ENCODE data around the gene OR1A1. TPM values are rescaled to one million over a fixed set of nuclear protein-coding genes. Genes with fewer than 3 reads are reported as not detected.

The OR1A1 gene
- polyA plus RNA-seq (2012; rRNA removed) = not detected in 2 replicates
- not detected in 2 replicates for polyA plus RNA-seq (2012; cell fraction: cytosol; rRNA removed)
- polyA plus RNA-seq (2012; cell fraction: nucleus; rRNA removed) = not detected in 2 replicates

DNA sequence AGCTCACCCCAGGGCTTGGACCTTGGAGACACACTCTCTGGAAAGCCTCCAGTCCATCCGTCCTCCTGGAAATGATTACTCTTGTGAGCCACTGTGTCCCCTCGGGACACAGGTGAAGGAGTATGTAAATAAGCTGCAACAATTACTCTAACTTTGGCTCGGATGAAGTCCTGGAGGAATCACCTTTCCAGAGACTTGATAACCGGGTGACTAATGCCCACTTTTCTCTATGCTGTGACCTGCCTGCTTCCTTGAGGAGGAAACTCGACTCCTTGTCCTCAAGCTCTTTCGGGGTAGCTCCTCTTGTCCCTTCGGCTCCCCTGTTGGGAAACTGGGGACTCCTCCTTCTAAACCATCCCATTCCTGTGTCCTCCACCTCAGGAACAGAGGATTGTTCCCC is at the start of gene OR1A1:
TSS of gene OR1A1 (plus strand) at position 301 of the 400 bp plus-strand sequence. CDS start 7,954 bp downstream, outside the sequence.
- no peaks in the 10 kb centered on the region for H3K9me2 ChIP-seq
- DNase-seq = no peak
- no peaks in the 10 kb centered on the region for H3K4me1 ChIP-seq (ENCODE audit: control insufficient read depth in 1 of 2, insufficient read depth in 2 of 2, low read depth in 1 of 2, low read length in 1 of 2)
- CTCF ChIA-PET = no interaction called here
- H3K27me3 ChIP-seq (ENCODE audit: insufficient read depth) = no peaks in the 10 kb centered on the region
- H3K9me3 ChIP-seq = no peaks in the 10 kb centered on the region; the same call in 1 of the 2 replicates
- H4K20me1 ChIP-seq (ENCODE audit: insufficient read depth) = no peaks in the 10 kb centered on the region
- no peaks in the 10 kb centered on the region for H3K79me2 ChIP-seq (ENCODE audit: insufficient read depth)
- H3F3A ChIP-seq (replicated peaks; ENCODE audit: insufficient read depth) = no peaks in the 10 kb centered on the region
- no peak within 1 kb of the TSS for H3K9ac ChIP-seq
- no peak within 1 kb of the TSS for H2AFZ ChIP-seq (ENCODE audit: low read depth)
- POLR2A ChIA-PET = no interaction called here
- TF ChIP-seq, protein P1, sequence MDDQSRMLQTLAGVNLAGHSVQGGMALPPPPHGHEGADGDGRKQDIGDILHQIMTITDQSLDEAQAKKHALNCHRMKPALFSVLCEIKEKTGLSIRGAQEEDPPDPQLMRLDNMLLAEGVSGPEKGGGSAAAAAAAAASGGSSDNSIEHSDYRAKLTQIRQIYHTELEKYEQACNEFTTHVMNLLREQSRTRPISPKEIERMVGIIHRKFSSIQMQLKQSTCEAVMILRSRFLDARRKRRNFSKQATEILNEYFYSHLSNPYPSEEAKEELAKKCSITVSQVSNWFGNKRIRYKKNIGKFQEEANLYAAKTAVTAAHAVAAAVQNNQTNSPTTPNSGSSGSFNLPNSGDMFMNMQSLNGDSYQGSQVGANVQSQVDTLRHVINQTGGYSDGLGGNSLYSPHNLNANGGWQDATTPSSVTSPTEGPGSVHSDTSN (IDR thresholded peaks at IDR 0.05) = no peak
- TF ChIP-seq ELF1 (IDR thresholded peaks at IDR 0.05) = no peak
- no peak for TF ChIP-seq TCF12 (IDR thresholded peaks at IDR 0.05)
- no peak for TF ChIP-seq CHD2 (IDR thresholded peaks at IDR 0.05; ENCODE audit: low read length, partially characterized antibody)
- no peak for TF ChIP-seq SMC3 (IDR thresholded peaks at IDR 0.05; ENCODE audit: low read depth, low read length)
- no peak for TF ChIP-seq NFIC (IDR thresholded peaks at IDR 0.05; ENCODE audit: borderline replicate concordance)
- no peak for TF ChIP-seq USF2 (IDR thresholded peaks at IDR 0.05; ENCODE audit: borderline replicate concordance, low read depth, low read length)
- no peak for TF ChIP-seq FOXM1 (IDR thresholded peaks at IDR 0.05; ENCODE audit: low read depth)
- no peak for TF ChIP-seq YY1 (IDR thresholded peaks at IDR 0.05; ENCODE audit: low read depth)
- TF ChIP-seq, protein P2, sequence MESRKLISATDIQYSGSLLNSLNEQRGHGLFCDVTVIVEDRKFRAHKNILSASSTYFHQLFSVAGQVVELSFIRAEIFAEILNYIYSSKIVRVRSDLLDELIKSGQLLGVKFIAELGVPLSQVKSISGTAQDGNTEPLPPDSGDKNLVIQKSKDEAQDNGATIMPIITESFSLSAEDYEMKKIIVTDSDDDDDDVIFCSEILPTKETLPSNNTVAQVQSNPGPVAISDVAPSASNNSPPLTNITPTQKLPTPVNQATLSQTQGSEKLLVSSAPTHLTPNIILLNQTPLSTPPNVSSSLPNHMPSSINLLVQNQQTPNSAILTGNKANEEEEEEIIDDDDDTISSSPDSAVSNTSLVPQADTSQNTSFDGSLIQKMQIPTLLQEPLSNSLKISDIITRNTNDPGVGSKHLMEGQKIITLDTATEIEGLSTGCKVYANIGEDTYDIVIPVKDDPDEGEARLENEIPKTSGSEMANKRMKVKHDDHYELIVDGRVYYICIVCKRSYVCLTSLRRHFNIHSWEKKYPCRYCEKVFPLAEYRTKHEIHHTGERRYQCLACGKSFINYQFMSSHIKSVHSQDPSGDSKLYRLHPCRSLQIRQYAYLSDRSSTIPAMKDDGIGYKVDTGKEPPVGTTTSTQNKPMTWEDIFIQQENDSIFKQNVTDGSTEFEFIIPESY (IDR thresholded peaks at IDR 0.05; ENCODE audit: borderline replicate concordance, low read depth) = no peak
- TF ChIP-seq MAX (IDR thresholded peaks at IDR 0.05; ENCODE audit: low read depth) = no peak
- no peak for TF ChIP-seq JUND (IDR thresholded peaks at IDR 0.05)
- TF ChIP-seq FOSL2 (IDR thresholded peaks at IDR 0.05; ENCODE audit: borderline replicate concordance, low read depth) = no peak
- no peak for TF ChIP-seq RAD21 (IDR thresholded peaks at IDR 0.05; ENCODE audit: low read length)
- no peak for TF ChIP-seq GABPA (IDR thresholded peaks at IDR 0.05; ENCODE audit: low read depth)
- no peak for TF ChIP-seq NRF1 (IDR thresholded peaks at IDR 0.05; ENCODE audit: low read depth, low read length)
- no peak for TF ChIP-seq RXRA (IDR thresholded peaks at IDR 0.05; ENCODE audit: borderline replicate concordance, low read depth)
- TF ChIP-seq, protein P3, sequence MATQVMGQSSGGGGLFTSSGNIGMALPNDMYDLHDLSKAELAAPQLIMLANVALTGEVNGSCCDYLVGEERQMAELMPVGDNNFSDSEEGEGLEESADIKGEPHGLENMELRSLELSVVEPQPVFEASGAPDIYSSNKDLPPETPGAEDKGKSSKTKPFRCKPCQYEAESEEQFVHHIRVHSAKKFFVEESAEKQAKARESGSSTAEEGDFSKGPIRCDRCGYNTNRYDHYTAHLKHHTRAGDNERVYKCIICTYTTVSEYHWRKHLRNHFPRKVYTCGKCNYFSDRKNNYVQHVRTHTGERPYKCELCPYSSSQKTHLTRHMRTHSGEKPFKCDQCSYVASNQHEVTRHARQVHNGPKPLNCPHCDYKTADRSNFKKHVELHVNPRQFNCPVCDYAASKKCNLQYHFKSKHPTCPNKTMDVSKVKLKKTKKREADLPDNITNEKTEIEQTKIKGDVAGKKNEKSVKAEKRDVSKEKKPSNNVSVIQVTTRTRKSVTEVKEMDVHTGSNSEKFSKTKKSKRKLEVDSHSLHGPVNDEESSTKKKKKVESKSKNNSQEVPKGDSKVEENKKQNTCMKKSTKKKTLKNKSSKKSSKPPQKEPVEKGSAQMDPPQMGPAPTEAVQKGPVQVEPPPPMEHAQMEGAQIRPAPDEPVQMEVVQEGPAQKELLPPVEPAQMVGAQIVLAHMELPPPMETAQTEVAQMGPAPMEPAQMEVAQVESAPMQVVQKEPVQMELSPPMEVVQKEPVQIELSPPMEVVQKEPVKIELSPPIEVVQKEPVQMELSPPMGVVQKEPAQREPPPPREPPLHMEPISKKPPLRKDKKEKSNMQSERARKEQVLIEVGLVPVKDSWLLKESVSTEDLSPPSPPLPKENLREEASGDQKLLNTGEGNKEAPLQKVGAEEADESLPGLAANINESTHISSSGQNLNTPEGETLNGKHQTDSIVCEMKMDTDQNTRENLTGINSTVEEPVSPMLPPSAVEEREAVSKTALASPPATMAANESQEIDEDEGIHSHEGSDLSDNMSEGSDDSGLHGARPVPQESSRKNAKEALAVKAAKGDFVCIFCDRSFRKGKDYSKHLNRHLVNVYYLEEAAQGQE (IDR thresholded peaks at IDR 0.05; ENCODE audit: low read depth, low read length) = no peak
- no peak for TF ChIP-seq TAF1 (IDR thresholded peaks at IDR 0.05; ENCODE audit: borderline replicate concordance, low read depth, low read length)
- no peak within 1 kb of the TSS for H3K27ac ChIP-seq (ENCODE audit: low read depth in 2 of 2, low read length in 1 of 2)
- no peaks in the 10 kb centered on the region for H3K36me3 ChIP-seq (replicated peaks in 1 of 2; ENCODE audit: control insufficient read depth in 1 of 2, insufficient read depth in 2 of 2, low read length in 1 of 2)
- WGBS (ENCODE audit: low lambda C conversion rate) = 0% methylated on average over 7 of the region's 7 CpGs
- H3K4me3 ChIP-seq (ENCODE audit: low read depth in 2 of 2, low read length in 1 of 2) = no peak within 1 kb of the TSS
- no peak within 1 kb of the TSS for H3K4me2 ChIP-seq

Measured in SK-N-SH (cell line).